DMS114 treated with DMSO at 0.1 percent for 48 hours (cell line): ENCODE measurements around the gene UBAC2.

Experiments used
- DNase-seq: peaks from one replicate; lab custom pipeline; 2025; ENCODE audit not compliant: unreplicated experiment; lab: John Stamatoyannopoulos, UW

Gene UBAC2

DNA sequence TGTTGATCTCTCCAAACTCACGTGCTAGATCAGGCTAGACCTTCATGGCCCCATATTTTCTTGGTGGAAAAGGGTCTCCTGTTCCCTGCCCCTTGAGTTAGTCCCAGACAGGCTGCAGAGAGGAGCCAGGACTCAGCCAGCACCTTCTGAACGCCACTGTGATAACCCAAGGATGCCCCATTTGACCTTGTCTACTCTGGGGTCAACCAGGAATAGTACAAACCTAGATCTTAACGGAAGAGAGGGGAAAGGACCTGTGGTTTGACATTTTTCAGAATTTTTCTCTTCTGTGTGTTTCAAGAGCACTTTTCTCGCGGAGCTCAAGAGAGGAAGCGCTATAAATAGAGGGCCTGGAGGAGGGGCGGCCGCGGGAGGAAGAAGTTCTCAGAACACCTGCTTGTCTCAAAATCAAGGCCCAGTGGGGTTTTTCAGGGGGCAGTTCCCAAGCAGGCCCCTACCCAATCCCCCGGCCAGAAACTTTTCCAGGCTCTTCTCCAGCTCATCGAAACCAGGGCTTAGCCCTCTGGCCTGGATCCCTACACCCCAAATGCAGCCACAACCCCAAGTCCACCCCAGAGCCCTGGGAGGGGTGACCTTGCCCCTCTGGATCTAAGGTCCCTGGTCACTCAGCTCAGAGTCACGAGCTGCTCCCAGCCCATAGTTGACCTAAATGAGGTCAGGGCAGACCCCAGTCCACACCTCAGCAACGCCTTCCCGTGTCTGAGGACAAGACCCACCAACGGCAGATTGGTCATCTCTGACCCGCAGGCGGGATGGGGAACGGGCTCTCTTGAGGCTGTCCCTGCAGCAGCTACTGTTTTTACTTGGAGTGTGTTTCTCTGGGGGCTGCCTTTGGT, 225.1 kb downstream of the UBAC2 start:
- no peak for DNase-seq

DNA sequence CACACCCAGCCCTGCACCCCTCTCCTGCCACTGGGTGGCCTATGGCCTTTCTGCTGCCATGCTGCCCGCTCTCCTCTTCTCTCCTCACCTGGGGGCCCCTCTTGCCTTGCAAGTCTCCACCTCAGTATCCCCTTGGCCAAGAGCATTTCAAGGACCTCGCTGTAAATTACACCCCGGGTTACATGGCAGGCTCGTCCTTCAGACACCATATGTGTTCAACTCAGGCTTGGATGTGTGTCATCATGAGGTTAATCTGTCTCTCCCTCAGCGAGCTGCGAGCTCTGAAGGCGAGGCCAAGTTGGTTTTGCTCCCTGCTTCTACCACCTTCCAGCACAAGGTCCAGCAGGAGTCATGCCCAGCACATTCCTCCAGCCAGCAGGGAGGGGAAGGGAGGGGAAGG, 225.8 kb downstream of the UBAC2 start:
- no peak for DNase-seq

DNA sequence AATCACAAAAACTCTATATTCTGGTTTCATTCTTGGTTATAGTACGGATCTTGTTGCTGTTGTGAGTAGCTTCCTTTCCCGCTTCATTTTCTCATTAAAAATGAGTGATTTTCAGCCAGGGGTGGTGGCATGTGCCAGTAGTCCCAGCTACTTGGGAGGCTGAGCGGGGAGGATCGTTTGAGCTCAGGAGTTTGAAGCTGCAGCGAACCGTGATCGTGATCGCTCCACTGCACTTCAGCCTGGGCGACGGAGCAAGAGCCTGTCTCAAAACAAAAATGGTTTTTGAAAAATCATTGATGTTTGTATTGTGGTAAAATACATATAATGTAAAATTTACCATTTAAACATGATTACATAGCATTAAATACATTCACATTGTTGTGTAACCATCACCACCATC, 229.0 kb downstream of the UBAC2 start:
- DNase-seq = no peak

DNA sequence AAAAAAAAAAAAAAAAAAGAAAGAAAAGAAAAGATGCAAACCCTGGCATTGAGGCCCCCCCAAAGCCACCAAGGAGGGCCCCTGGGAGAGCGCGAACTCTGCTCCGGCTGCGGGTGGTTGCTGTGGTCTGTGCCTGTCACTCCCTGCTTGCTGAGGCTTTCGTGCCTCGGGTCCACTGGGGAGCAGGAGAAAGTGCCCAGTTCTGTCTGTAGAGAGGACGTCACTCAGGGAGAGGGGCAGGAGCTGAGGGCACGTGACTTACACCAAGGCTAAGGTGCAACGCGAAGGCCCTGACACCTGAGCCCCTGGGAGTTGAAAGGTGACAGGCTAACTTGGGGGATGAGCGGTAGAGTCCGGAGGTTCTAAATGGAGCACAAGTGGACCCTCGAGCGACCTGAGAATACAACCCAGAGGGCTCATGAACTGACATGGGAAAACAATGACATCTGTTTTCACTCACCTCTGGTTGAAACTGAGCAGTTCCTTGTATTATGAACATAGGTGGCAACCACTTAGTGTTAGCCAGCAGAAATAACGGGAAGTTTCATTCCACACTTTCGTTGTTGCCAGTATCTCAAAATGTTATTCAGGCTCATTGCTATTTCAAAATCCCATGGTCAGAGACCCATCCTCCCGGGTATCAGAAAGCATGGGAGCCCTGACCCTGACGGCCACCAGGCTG, 231.4 kb downstream of the UBAC2 start:
- DNase-seq = no peak

DNA sequence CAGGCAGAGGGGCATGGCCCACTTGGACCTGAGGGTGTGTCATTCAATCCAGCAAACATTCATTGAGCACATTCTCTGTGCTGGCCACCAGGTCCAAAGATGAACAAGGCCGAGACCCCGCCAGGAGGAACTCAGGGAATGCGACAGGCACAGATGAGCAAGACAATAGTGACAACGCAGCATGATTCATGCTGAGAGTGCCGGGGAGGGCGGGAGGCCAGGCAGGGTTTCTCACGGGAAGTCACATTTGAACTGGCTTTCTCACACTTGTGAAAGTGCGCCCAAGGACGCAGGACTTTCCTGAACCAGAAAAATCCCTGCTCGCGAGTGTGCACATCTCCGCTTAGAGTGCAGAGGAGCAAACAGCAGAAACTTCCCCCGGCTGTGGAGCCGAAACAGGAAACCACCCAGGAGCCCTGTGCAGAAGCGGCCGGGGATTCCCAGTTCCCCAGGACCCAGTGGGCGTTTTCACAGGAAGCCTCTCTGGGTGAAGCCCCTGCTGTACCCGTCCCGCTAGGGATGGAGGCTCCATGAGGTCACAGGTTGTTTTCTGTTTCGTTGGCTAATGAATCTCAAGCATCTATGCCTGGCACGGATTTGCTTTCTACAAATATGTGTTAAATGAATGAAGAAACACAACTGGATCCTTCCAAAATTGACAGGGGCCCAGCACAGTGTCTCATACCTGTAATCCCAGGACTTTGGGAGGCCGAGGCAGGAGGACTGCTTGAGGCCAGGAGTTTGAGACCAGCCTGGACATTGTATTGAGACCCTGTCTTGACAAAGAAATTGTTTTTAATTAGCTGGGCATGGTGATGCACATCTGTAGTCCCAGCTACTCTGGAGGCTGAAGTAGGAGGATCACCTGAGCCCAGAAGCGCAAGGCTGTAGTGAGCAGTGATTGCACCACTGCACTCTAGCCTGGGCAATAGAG, 232.2 kb downstream of the UBAC2 start:
- no peak for DNase-seq

DNA sequence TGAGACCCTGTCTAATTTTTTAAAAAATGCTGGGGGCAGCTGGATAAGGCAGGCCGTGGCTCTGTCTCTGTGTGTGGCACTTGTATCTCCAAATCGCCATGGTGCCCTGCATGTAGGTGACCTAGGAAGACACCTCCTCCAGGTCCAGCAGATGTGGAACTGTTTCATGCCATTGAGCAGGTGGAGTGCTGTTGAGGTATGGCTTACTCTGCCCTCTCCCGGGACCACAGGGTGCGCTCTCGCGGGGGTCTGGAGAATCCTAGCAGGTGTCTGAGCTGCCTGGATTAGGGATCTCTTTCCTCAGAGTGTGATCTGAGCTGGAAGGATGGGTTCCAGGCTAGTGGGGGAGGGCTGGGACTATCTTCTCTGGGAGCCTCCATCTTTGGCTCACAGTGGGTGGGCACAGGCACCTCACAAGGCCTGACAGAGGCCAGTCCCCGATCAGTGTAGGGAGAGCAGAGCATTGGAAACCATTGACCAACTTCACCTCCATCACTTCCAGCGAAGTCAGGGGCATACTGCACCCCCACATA, 233.0 kb downstream of the UBAC2 start:
- no peak for DNase-seq

DNA sequence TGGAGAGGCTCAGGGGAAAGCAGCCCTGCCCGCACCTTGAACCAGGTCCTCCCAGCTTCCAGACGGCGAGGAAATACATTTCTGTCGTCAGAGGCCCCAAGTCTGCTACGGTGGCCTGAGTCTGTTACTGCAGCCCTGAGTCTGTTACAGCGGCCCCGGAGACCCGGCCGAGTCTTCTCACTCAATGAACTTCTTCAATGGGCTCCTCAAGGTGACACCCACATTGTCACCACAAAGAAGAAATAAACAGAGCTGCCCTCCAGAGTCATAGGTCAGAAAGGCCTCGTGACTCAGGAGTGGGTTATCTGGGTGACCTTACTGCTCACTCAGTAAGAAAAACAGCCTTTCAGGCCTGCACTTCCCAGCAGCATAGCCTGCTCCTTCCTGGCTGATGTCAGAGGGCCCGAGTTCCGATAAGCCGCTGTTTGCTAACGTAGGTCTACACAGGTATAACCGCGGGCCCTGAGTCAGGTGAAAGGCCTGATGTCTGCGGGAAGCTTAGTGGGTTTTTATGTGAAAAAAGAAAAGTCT, 233.7 kb downstream of the UBAC2 start:
- DNase-seq = no peak

DNA sequence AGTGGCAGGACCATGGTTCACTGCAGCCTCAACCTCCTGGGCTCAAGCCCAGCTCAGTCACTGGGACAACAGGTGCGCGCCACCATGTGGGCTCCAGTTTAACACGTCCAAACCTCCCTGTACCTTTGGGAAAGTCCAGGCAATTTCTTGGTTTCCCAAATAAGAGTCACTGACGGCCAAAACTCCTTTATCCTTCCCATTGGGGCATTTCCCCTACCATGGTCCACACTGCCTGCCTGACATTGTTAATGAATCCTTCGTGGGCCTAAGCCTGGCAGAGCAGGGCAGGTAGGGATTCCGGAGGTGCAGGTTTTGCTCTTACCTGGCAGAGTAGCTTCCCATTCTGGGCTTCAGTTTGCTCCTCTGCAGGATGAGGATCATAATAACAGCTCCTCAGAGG, 234.5 kb downstream of the UBAC2 start:
- no peak for DNase-seq

DNA sequence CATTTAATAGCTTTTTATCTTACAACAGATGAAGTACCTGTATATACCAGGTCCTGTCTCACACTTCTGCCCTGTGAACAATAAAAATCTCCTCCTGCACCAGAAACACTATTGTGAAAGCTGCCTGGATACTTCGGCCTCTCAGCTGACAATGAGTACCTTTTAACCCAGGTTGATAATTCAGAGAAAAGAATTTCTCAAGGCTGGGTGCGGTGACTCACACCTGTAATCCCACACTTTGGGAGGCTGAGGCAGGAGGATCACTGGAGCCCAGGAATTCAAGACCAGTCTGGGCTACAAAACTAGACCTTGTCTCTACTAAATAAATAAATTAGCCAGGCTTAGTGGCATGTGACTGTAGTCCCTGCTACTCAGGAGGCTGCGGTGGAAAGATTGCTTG, 235.3 kb downstream of the UBAC2 start:
- no peak for DNase-seq
